HEK293T (cell line): ENCODE data around the gene OOSP2.
"Not testable (repeated sequence)": the region's sequence is repeated elsewhere in the genome, so short reads cannot be mapped to it uniquely, and the experiment has no call there.

Source experiments
- CTCF ChIA-PET: fragments of 350-600 bp; formaldehyde crosslinking; extraction: SDS; loops from one replicate; lab custom pipeline; 2021; ENCODE audit warnings: antibody characterized with exemption, inconsistent platforms; lab: Yijun Ruan, JAX
- POLR2A ChIA-PET: fragments of 350-600 bp; formaldehyde crosslinking; extraction: SDS; loops from one replicate; lab custom pipeline; 2020; ENCODE audit warnings: antibody characterized with exemption, inconsistent platforms; lab: Yijun Ruan, JAX
- DNase-seq: peaks from one replicate; pipeline ENCODE4 v3.0.0; 2012; ENCODE audit warnings: mixed read lengths; ENCODE audit errors: extremely low spot score
- ARNT ChIP-seq: fragments of 450-650 bp; IDR thresholded peaks from 2 replicates; pipeline ENCODE4 v1.6.1; 2017; ENCODE audit warnings: mild to moderate bottlenecking
- BHLHE40 ChIP-seq: fragments of 450-650 bp; IDR thresholded peaks from 2 replicates; pipeline ENCODE4 v1.6.1; 2016; ENCODE audit warnings: mild to moderate bottlenecking, moderate library complexity, borderline replicate concordance
- CTBP1 ChIP-seq: fragments of 450-650 bp; IDR thresholded peaks from 2 replicates; pipeline ENCODE4 v1.6.1; 2016; ENCODE audit warnings: borderline replicate concordance
- ELF4 ChIP-seq: fragments of 450-650 bp; IDR thresholded peaks from 2 replicates; pipeline ENCODE4 v1.6.1; 2017; ENCODE audit warnings: antibody characterized with exemption
- FOXA1 ChIP-seq: fragments of 450-650 bp; IDR thresholded peaks from 2 replicates; pipeline ENCODE4 v1.6.1; 2016; ENCODE audit warnings: mild to moderate bottlenecking
- FOXK2 ChIP-seq: fragments of 450-650 bp; IDR thresholded peaks from 2 replicates; pipeline ENCODE4 v1.6.1; 2016; ENCODE audit warnings: mild to moderate bottlenecking
- FOXM1 ChIP-seq: fragments of 450-650 bp; IDR thresholded peaks from 2 replicates; pipeline ENCODE4 v1.6.1; 2017; ENCODE audit warnings: mild to moderate bottlenecking, borderline replicate concordance
- HDGF ChIP-seq: fragments of 450-650 bp; IDR thresholded peaks from 2 replicates; pipeline ENCODE4 v1.6.1; 2017; ENCODE audit warnings: antibody characterized with exemption, borderline replicate concordance
- L3MBTL2 ChIP-seq: fragments of 450-650 bp; conservative IDR thresholded peaks from 2 replicates; pipeline ENCODE4 v1.6.1; 2016; ENCODE audit warnings: mild to moderate bottlenecking
- LEF1 ChIP-seq: fragments of 450-650 bp; IDR thresholded peaks from 2 replicates; pipeline ENCODE4 v1.6.1; 2017; ENCODE audit warnings: mild to moderate bottlenecking, borderline replicate concordance
- NFRKB ChIP-seq: fragments of 450-650 bp; IDR thresholded peaks from 2 replicates; pipeline ENCODE4 v1.6.1; 2016; ENCODE audit warnings: mild to moderate bottlenecking, moderate library complexity
- SP1 ChIP-seq: fragments of 450-650 bp; IDR thresholded peaks from 2 replicates; pipeline ENCODE4 v1.6.1; 2017
- SUZ12 ChIP-seq: fragments of 450-650 bp; IDR thresholded peaks from 2 replicates; pipeline ENCODE4 v1.6.1; 2016; ENCODE audit warnings: mild to moderate bottlenecking
- TARDBP ChIP-seq: fragments of 450-650 bp; IDR thresholded peaks from 2 replicates; pipeline ENCODE4 v1.6.1; 2016
- ZNF384 ChIP-seq: fragments of 450-650 bp; IDR thresholded peaks from 2 replicates; pipeline ENCODE4 v1.6.1; 2016
- TF ChIP-seq, protein P1 (sequence below): fragments of 450-650 bp; IDR thresholded peaks from 2 replicates; pipeline ENCODE4 v1.6.1; 2016

The OOSP2 gene

DNA sequence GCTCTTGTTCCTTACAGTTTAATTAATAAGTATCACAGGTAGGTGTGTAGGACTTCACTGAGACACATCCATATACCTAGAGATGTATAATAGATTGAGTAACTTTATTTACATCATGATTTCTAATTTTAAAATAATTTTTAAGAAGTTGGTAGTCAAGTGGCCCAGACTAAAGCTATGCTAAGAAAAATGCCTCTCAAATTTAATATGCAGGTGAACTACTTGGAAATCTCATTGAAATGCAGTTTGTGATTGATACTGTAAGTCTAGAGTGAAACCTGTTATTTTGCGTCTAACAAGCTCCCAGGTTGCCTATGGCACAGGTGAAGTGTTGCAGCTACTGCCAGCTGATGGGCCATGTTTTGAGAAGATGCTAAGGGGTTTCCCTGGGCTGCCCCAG lies 23.3 kb upstream of the OOSP2 start, which contains the start of gene OOSP4B:
TSS of gene OOSP4B (plus strand) at position 301 of the 400 bp plus-strand sequence.
- ChIA-PET CTCF (no interaction called here), POLR2A (no interaction called here)
- TF ChIP-seq SP1 (no peak), ELF4 (no peak), LEF1 (no peak), FOXM1 (no peak), FOXA1 (no peak), ZNF384 (no peak), ARNT (no peak), SUZ12 (no peak), TARDBP (no peak), NFRKB (no peak)
- TF ChIP-seq, protein P1, sequence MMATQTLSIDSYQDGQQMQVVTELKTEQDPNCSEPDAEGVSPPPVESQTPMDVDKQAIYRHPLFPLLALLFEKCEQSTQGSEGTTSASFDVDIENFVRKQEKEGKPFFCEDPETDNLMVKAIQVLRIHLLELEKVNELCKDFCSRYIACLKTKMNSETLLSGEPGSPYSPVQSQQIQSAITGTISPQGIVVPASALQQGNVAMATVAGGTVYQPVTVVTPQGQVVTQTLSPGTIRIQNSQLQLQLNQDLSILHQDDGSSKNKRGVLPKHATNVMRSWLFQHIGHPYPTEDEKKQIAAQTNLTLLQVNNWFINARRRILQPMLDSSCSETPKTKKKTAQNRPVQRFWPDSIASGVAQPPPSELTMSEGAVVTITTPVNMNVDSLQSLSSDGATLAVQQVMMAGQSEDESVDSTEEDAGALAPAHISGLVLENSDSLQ = no peak
- no peak for DNase-seq

DNA sequence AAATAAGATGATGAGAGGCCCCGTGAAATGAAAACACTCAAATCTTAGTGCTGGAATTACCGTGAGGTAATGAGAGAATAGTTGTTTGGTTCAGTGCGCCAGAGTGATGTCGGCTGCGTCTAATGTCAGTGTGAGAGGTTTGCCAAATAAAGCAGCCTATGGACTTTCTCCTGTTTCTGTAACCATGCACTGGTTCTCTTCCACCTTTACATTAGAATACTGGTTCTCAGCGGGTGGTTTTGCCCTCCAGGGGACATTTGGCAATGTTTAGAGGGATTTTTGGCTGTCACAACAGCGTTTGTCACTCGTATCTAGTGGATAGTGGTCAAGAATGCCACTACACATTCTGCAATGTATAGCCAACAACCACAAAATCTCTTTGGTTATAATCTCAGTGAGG lies 22.2 kb upstream of the OOSP2 start:
- no peak for TF ChIP-seq TARDBP
- no peak for TF ChIP-seq SUZ12
- TF ChIP-seq FOXA1 = no peak
- no peak for TF ChIP-seq SP1
- no peak for TF ChIP-seq L3MBTL2
- no peak for TF ChIP-seq BHLHE40
- no peak for TF ChIP-seq HDGF
- no peak for TF ChIP-seq CTBP1
- no peak for TF ChIP-seq FOXK2
- no peak for TF ChIP-seq LEF1
- no peak for TF ChIP-seq FOXM1
- DNase-seq = no peak
- ChIA-PET CTCF (no interaction called here), POLR2A (no interaction called here)

DNA sequence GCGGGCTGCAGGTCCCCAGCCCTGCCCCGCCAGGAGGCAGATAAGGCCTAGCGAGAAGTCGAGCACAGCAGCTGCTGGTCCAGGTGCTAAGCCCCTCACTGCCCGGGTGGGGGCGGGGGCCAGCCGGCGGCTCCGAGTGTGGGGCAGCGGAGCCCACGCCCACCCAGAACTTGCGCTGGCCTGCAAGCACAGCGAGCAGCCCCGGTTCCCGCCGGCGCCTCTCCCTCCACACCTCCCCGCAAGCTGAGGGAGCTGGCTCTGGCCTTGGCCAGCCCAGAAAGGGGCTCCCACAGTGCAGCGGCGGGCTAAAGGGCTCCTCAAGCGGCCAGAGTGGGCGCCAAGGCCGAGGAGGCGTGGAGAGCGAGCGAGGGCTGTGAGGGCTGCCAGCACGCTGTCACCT lies 19.8 kb upstream of the OOSP2 start:
- DNase-seq, POLR2A ChIA-PET, CTCF ChIA-PET: not testable (repeated sequence)

DNA sequence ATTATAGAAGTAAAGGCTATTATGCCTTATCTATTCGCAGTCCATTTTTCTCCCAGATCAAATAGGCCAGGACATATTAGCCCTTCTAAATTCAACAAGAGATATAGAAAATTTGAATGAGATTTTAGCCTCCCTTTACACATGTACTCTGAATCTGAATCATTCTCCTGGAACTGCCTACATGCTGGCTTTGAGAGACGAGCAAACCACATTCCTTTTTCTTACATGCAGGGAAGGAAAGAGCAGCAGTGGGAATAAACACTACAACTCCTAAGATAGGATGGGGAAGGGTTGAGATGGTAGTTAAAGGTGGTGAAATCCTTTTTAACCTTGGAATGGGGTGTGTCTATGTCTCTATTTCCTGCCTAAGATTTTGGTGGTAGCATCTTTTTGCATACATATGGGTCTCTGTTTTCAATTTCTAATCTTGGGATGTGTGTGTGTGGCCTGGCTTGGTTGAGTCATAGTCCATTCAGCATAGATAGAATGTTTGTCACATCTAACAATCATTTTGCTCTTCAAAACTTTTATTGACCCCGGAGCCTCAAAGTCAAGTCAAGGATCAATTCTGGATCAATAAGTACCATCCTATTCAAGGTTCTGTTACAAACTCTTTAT lies 11.1 kb upstream of the OOSP2 start:
- CTCF ChIA-PET = no interaction called here
- POLR2A ChIA-PET = no interaction called here
- TF ChIP-seq FOXK2 (no peak), ELF4 (no peak), SP1 (no peak), LEF1 (no peak), SUZ12 (no peak), FOXM1 (no peak), HDGF (no peak), FOXA1 (no peak), NFRKB (no peak), ARNT (no peak), L3MBTL2 (no peak), ZNF384 (no peak), TARDBP (no peak), BHLHE40 (no peak), CTBP1 (no peak)
- TF ChIP-seq, protein P1 = no peak
- no peak for DNase-seq

DNA sequence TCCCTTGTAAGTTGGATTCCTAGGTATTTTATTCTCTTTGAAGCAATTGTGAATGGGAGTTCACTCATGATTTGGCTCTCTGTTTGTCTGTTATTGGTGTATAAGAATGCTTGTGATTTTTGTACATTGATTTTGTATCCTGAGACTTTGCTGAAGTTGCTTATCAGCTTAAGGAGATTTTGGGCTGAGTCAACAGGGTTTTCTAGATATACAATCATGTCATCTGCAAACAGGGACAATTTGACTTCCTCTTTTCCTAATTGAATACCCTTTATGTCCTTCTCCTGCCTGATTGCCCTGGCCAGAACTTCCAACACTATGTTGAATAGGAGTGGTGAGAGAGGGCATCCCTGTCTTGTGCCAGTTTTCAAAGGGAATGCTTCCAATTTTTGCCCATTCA lies 10.2 kb downstream of the OOSP2 start:
- POLR2A ChIA-PET, DNase-seq, CTCF ChIA-PET: not testable (repeated sequence)

DNA sequence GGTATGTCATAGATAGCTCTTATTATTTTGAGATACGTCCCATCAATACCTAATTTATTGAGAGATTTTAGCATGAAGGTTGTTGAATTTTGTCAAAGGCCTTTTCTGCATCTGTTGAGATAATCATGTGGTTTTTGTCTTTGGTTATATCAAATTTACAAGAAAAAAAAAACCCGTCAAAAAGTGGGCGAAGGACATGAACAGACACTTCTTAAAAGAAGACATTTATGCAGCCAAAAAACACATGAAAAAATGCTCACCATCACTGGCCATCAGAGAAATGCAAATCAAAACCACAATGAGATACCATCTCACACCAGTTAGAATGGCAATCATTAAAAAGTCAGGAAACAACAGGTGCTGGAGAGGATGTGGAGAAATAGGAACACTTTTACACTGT lies 10.6 kb downstream of the OOSP2 start:
- DNase-seq, POLR2A ChIA-PET, CTCF ChIA-PET: not testable (repeated sequence)

DNA sequence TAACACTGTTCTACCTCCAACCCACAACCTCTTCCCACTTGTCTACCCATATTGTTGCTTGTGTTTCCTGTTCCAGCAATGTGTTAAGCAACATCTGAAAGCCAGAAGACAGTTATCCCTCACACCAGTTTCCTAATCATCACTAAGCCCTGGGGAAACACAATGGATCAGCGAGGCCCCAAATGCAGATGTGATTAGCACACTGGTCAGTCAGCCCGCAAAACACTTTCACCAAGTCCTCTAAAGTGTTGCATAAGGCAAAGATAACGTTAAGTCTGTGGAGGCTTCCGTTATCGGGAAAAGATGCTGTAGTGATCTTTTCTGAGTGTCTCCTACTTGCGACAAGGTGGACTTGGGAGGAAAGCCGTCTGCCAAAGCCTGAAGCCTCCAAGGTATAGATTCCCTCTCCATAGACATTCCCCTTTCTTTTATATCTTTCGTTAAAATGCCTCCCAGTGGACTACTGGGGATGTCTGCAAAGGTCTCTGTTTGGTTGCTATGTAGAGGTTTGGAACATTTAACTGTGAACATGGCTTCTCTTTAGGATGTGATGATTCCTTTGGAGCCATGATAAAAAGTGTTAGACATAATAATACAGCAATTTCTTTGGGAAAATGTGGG lies 16.2 kb downstream of the OOSP2 start, which contains the start of gene MS4A3:
TSS of gene MS4A3 (plus strand) at position 317 of the 621 bp plus-strand sequence. CDS start 4,496 bp downstream, outside the sequence.
- ChIA-PET POLR2A (no interaction called here), CTCF (no interaction called here)
- TF ChIP-seq ELF4 (no peak), L3MBTL2 (no peak), SP1 (no peak), ARNT (no peak), FOXA1 (no peak), BHLHE40 (no peak), NFRKB (no peak), ZNF384 (no peak), FOXM1 (no peak), SUZ12 (no peak), TARDBP (no peak), FOXK2 (no peak), LEF1 (no peak), HDGF (no peak), CTBP1 (no peak)
- TF ChIP-seq, protein P1 = no peak
- no peak for DNase-seq
